ENCODE data around the gene BPI. TPM values are rescaled to one million over a fixed set of nuclear protein-coding genes. Genes with fewer than 3 reads are reported as not detected.
A peak's percentile ranks its signal among the peaks of the same experiment; 100 is the strongest.

BPI gene
- total RNA-seq, 2 donors from 2014 or later, result 0.41 to 4.5 TPM

DNA sequence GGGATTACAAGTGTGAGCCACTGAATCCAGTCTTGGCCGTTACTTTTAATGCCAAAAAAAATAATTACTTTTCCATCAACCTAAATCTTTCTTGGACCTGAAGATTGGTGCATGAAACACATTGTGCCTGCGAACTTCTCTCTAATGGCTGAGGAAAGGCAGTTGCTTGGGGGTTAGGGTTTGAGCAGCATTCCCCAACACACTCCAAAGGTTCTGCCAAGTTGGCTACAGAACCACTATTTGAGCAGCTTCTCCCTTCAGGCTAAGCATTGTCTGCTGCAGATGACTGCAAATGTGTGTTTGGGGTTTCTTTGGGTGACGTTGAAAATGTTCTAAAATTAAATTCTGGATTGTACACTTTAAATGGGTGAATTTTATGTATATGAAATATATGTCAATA lies 36.0 kb downstream of the BPI start:
- no peaks in the 10 kb centered on the region for H3K27me3 ChIP-seq (replicated peaks; ENCODE audit: insufficient read depth)
- no peak for DNase-seq (ENCODE audit: low spot score)
- H3K9me3 ChIP-seq, result no peaks in the 10 kb centered on the region
- H3K36me3 ChIP-seq, result no peaks in the 10 kb centered on the region
- H3K4me3 ChIP-seq, result no peak overlapping the region
- intact Hi-C loops (cut with DNase I), result no loop called here
- 42% methylated on average over 3 of the region's 3 CpGs for WGBS
- no peak overlapping the region for H3K27ac ChIP-seq
- H3K4me1 ChIP-seq (replicated peaks), result no peaks in the 10 kb centered on the region
- TF ChIP-seq POLR2AphosphoS5 (IDR thresholded peaks at IDR 0.05) (no peak), POLR2A (IDR thresholded peaks at IDR 0.05) (no peak), CTCF (IDR thresholded peaks at IDR 0.05) (no peak)

- Histone ChIP-seq H3K27me3 (replicated peaks; ENCODE audit: insufficient read depth) (no peaks in the 10 kb centered on the region), H3K4me1 (replicated peaks) (no peaks in the 10 kb centered on the region), H3K9me3 (no peaks in the 10 kb centered on the region), H3K27ac (no peak overlapping the region), H3K4me3 (no peak overlapping the region), H3K36me3 (no peaks in the 10 kb centered on the region)
- intact Hi-C loops (cut with DNase I), result no loop called here
- no peak for DNase-seq (ENCODE audit: low spot score)
- 89% methylated on average over 6 of the region's 6 CpGs for WGBS
- TF ChIP-seq CTCF (IDR thresholded peaks at IDR 0.05) (no peak), POLR2AphosphoS5 (IDR thresholded peaks at IDR 0.05) (no peak)
Observed at GRCh38 chr20:38340693-38341092, 36.7 kb downstream of the BPI start.

GRCh38 chr20:38342216-38342615 lies 38.3 kb downstream of the BPI start:
- intact Hi-C loops (cut with DNase I), result no loop called here
- H3K36me3 ChIP-seq, result no peaks in the 10 kb centered on the region
- no peak overlapping the region for H3K4me3 ChIP-seq
- TF ChIP-seq POLR2A (IDR thresholded peaks at IDR 0.05), result no peak
- no peak for TF ChIP-seq CTCF (IDR thresholded peaks at IDR 0.05)
- TF ChIP-seq POLR2AphosphoS5 (IDR thresholded peaks at IDR 0.05), result no peak
- H3K9me3 ChIP-seq, result no peaks in the 10 kb centered on the region
- no peak overlapping the region for H3K27ac ChIP-seq
- H3K27me3 ChIP-seq (replicated peaks; ENCODE audit: insufficient read depth), result no peaks in the 10 kb centered on the region
- H3K4me1 ChIP-seq (replicated peaks), result no peaks in the 10 kb centered on the region
- no peak for DNase-seq (ENCODE audit: low spot score)
- 61% methylated on average over 7 of the region's 7 CpGs for WGBS

DNA sequence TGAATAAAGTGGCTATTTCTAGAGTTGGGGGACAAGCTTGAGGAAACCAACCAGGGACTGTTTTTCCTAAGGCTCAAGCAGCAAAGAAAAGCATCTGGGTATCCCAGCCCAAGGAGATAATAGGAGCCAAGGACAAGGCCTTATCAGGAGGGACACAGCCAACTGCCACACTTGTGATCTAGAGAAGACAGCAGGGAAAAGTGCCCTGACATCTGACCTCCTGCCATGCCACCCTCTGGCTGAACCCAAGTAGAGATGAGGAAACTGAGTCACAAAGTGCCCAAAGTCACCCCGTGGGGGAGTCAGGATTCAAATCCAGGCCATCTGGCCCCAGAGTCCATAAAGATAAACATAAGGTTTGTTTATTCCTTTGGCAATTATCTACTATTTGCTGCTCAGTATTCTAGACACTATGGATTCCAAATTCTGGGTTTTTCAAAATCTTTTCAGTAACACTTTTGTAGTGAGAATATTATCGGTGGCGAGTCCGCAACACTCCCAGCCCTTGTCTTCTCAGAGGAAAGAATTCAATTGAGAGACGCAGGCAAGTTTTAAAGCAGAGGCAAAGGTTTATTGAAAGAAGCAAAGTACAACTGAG lies 38.9 kb downstream of the BPI start:
- H3K27me3 ChIP-seq (replicated peaks; ENCODE audit: insufficient read depth), result no peaks in the 10 kb centered on the region
- peak overlapping the region in 1 of 2 donors; percentile 9 for H3K4me3 ChIP-seq
- no peak overlapping the region for H3K27ac ChIP-seq
- no peaks in the 10 kb centered on the region for H3K36me3 ChIP-seq
- TF ChIP-seq POLR2A (IDR thresholded peaks at IDR 0.05) (no peak), CTCF (IDR thresholded peaks at IDR 0.05) (no peak), POLR2AphosphoS5 (IDR thresholded peaks at IDR 0.05) (no peak)
- intact Hi-C loops (cut with DNase I), result no loop called here
- H3K4me1 ChIP-seq (replicated peaks), result no peaks in the 10 kb centered on the region
- 51% methylated on average over 5 of the region's 5 CpGs for WGBS
- no peaks in the 10 kb centered on the region for H3K9me3 ChIP-seq
- no peak for DNase-seq (ENCODE audit: low spot score)

- TF ChIP-seq POLR2AphosphoS5 (IDR thresholded peaks at IDR 0.05) (peak; percentile 60), CTCF (IDR thresholded peaks at IDR 0.05) (no peak)
- DNase-seq (ENCODE audit: low spot score), result peak; percentile 7
- peak overlapping the region in 1 of 2 donors; percentile 9 for H3K4me3 ChIP-seq
Observed at GRCh38 chr20:38343311-38344106, 39.6 kb downstream of the BPI start.

More at GRCh38 chr20:38343311-38344106, 39.6 kb downstream of the BPI start:
- H3K36me3 ChIP-seq, result no peaks in the 10 kb centered on the region
- no peaks in the 10 kb centered on the region for H3K27me3 ChIP-seq (replicated peaks; ENCODE audit: insufficient read depth)
- intact Hi-C loops (cut with DNase I), result no loop called here
- no peak overlapping the region for H3K27ac ChIP-seq
- H3K4me1 ChIP-seq (replicated peaks), result no peaks in the 10 kb centered on the region
- H3K9me3 ChIP-seq, result no peaks in the 10 kb centered on the region
- 21% methylated on average over 16 of the region's 16 CpGs for WGBS
